PC-3 (cell line): ENCODE data around the gene GTSF1L. TPM values are rescaled to one million over a fixed set of nuclear protein-coding genes. Genes with fewer than 3 reads are reported as not detected.

ENCODE experiments used
- ATAC-seq: fragments of 200-7000 bp; cut with Tn5 transposase; 2 replicates; pipeline ENCODE4 v1.9.1; 2020; ENCODE audit warnings: mild to moderate bottlenecking, moderate library complexity
- BruUV-seq: library from RNA; stranded (reverse); fragments of 400-500 nt; replicated peaks from 2 replicates; lab custom pipeline; 2021; lab: Mats Ljungman, UMichigan
- CTCF ChIA-PET: fragments of 300-600 bp; sonication (Branson Sonifier 250); formaldehyde crosslinking; loops from one replicate; lab custom pipeline; 2022; ENCODE audit warnings: antibody characterized with exemption; lab: Charles Lee
- POLR2A ChIA-PET: fragments of 300-600 bp; sonication (Branson Sonifier 250); formaldehyde crosslinking; loops from one replicate; lab custom pipeline; 2022; ENCODE audit warnings: antibody characterized with exemption; ENCODE audit not compliant: unreplicated experiment; lab: Charles Lee
- DNase-seq: peaks from one replicate; pipeline ENCODE4 v3.0.0-alpha.2; 2015
- H2AFZ ChIP-seq: fragments of 300-600 bp; sonication (generic); 2 replicates; pipeline ENCODE4 v1.6.0; 2016; ENCODE audit warnings: antibody characterized with exemption, low read length
- H3F3A ChIP-seq: fragments of 300-600 bp; sonication (generic); one replicate; pipeline ENCODE4 v1.6.0; 2017; ENCODE audit warnings: antibody characterized with exemption, low read length, control low read depth, mild to moderate bottlenecking; ENCODE audit not compliant: unreplicated experiment
- H3K27ac ChIP-seq: fragments of 300-600 bp; sonication (generic); 2 replicates; pipeline ENCODE4 v1.5.1; 2016; ENCODE audit warnings: mild to moderate bottlenecking, low read length
- H3K27me3 ChIP-seq: fragments of 300-600 bp; sonication (generic); 2 replicates; pipeline ENCODE4 v1.6.1; 2016; ENCODE audit warnings: low read length, mixed read lengths
- H3K36me3 ChIP-seq: fragments of 300-600 bp; sonication (generic); 2 replicates; pipeline ENCODE4 v1.6.1; 2016; ENCODE audit warnings: low read depth, mixed run types, low read length, mixed read lengths
- H3K4me1 ChIP-seq: fragments of 300-600 bp; sonication (generic); 2 replicates; pipeline ENCODE4 v1.5.1; 2016; ENCODE audit warnings: low read length; ENCODE audit not compliant: insufficient read depth
- H3K4me2 ChIP-seq: fragments of 300-600 bp; sonication (generic); 2 replicates; pipeline ENCODE4 v1.6.0; 2016; ENCODE audit warnings: low read length
- H3K4me3 ChIP-seq: fragments of 300-600 bp; sonication (generic); 2 replicates; pipeline ENCODE4 v1.5.1; 2016; ENCODE audit warnings: mild to moderate bottlenecking, low read length, mixed read lengths
- H3K79me2 ChIP-seq: fragments of 300-600 bp; sonication (generic); 2 replicates; pipeline ENCODE4 v1.6.1; 2017; ENCODE audit warnings: low read length, mixed read lengths
- H3K9ac ChIP-seq: fragments of 300-600 bp; sonication (generic); 2 replicates; pipeline ENCODE4 v1.6.0; 2016; ENCODE audit warnings: mild to moderate bottlenecking, low read length
- H3K9me2 ChIP-seq: fragments of 300-600 bp; sonication (generic); replicated peaks from 2 replicates; pipeline ENCODE4 v1.6.1; 2016; ENCODE audit warnings: mixed run types, low read length, mixed read lengths
- H3K9me3 ChIP-seq: fragments of 300-600 bp; sonication (generic); 2 replicates; pipeline ENCODE4 v1.6.1; 2016; ENCODE audit warnings: low read length, mixed read lengths
- H4K20me1 ChIP-seq: fragments of 300-600 bp; sonication (generic); 2 replicates; pipeline ENCODE4 v1.6.1; 2016; ENCODE audit warnings: low read length, mixed read lengths
- EZH2 ChIP-seq: fragments of 300-600 bp; sonication (generic); IDR thresholded peaks from one replicate; pipeline ENCODE4 v1.6.1; 2017; ENCODE audit warnings: antibody characterized with exemption, mild to moderate bottlenecking, low read length; ENCODE audit not compliant: unreplicated experiment
- EZH2phosphoT487 ChIP-seq: fragments of 300-600 bp; sonication (generic); IDR thresholded peaks from 2 replicates; pipeline ENCODE4 v1.6.1; 2018; ENCODE audit warnings: mild to moderate bottlenecking, antibody characterized with exemption, low read length, borderline replicate concordance
- intact Hi-C: fragments of 100-400 bp; cut with micrococcal nuclease; formaldehyde crosslinking; loops from 2 replicates; pipeline ENCODE4 v1.9.0; 2023
- total RNA-seq: library from RNA; depleted of rRNA; stranded (reverse); fragments of >200 nt; gene quantifications from 2 replicates; pipeline ENCODE4 v1.2.3, GENCODE V29; 2014
- TF ChIP-seq, protein P1 (sequence below): fragments of 300-600 bp; sonication (generic); conservative IDR thresholded peaks from 2 replicates; pipeline ENCODE4 v1.5.1; 2017; ENCODE audit warnings: antibody characterized with exemption, low read depth, mild to moderate bottlenecking, low read length

Gene GTSF1L
- total RNA-seq, 1 experiment from 2014 or later, result not detected

- no peak overlapping the region for H2AFZ ChIP-seq
- H3F3A ChIP-seq, result no peaks in the 10 kb centered on the region
- no peaks in the 10 kb centered on the region for H3K4me1 ChIP-seq
- H4K20me1 ChIP-seq, result no peaks in the 10 kb centered on the region
- H3K9ac ChIP-seq, result no peak overlapping the region
- no peak for ATAC-seq
- H3K4me3 ChIP-seq, result no peak overlapping the region
- H3K4me2 ChIP-seq, result no peak overlapping the region
- TF ChIP-seq, protein P1, sequence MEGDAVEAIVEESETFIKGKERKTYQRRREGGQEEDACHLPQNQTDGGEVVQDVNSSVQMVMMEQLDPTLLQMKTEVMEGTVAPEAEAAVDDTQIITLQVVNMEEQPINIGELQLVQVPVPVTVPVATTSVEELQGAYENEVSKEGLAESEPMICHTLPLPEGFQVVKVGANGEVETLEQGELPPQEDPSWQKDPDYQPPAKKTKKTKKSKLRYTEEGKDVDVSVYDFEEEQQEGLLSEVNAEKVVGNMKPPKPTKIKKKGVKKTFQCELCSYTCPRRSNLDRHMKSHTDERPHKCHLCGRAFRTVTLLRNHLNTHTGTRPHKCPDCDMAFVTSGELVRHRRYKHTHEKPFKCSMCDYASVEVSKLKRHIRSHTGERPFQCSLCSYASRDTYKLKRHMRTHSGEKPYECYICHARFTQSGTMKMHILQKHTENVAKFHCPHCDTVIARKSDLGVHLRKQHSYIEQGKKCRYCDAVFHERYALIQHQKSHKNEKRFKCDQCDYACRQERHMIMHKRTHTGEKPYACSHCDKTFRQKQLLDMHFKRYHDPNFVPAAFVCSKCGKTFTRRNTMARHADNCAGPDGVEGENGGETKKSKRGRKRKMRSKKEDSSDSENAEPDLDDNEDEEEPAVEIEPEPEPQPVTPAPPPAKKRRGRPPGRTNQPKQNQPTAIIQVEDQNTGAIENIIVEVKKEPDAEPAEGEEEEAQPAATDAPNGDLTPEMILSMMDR, result no peak
- intact Hi-C loops, result no loop called here
- H3K9me3 ChIP-seq, result no peaks in the 10 kb centered on the region
- peaks cover 25% of the 10 kb centered on the region for H3K36me3 ChIP-seq
- no peaks in the 10 kb centered on the region for H3K27me3 ChIP-seq
- CTCF ChIA-PET, result no interaction called here
- BruUV-seq, result no TSS peak
- no peaks in the 10 kb centered on the region for H3K79me2 ChIP-seq
- POLR2A ChIA-PET, result no interaction called here
- no peaks in the 10 kb centered on the region for H3K9me2 ChIP-seq
- DNase-seq, result no peak
- no peak overlapping the region for H3K27ac ChIP-seq
These were observed 40.0 kb downstream of the GTSF1L start for GRCh38 chr20:43686820-43687219.

DNA sequence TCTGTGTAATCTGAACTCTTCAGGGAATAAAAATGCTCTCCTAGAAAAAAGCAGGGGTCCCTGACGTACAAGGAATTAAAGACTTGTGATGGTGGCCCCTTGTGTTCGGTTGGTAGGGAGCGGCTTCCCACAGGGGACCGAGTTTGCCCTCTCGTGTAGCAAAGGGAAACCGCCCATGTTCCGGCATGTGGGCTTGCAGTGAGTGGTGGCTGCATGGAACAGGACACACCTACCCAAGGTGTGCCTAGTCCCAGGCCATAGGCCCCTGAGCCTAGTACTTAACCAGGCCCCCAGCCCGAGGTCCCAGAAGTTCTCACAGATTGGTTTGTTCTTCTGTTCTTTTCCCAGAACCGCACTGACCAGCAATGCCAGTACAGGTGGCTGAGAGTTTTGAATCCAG is 44.4 kb downstream of the GTSF1L start:
- Histone ChIP-seq H4K20me1 (no peaks in the 10 kb centered on the region), H3K4me2 (no peak overlapping the region), H3K36me3 (peaks cover 19% of the 10 kb centered on the region; the same call in 1 of the 2 replicates), H3K9me3 (no peaks in the 10 kb centered on the region), H3F3A (no peaks in the 10 kb centered on the region), H3K9me2 (no peaks in the 10 kb centered on the region), H3K27me3 (no peaks in the 10 kb centered on the region), H3K4me1 (no peaks in the 10 kb centered on the region), H3K4me3 (no peak overlapping the region), H2AFZ (no peak overlapping the region), H3K27ac (no peak overlapping the region), H3K9ac (no peak overlapping the region), H3K79me2 (no peaks in the 10 kb centered on the region)
- no TSS peak for BruUV-seq
- DNase-seq, result no peak
- ATAC-seq, result no peak
- intact Hi-C loops, result no loop called here
- POLR2A ChIA-PET, result no interaction called here
- TF ChIP-seq EZH2 (no peak), EZH2phosphoT487 (no peak)
- CTCF ChIA-PET, result no interaction called here

DNA sequence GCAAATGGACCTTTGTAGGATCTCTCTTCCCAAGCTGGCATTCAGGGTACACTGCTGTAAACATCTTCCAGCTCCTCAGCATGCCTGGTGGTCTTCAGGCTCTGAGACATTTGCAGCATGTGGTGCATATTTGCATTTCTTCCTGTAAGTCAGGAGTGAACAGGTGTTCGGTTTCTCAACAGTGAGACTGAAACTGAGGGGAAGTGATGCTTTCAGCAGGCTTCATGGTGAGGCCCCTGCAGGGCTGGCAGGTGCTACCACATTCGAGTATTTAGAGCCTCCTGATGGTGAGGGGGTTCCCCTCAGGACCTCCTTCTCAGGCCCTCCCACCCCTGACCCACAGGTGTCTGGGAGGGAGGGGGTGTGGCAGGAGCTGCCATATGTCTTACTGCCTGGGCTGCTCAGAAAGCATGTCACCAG is 44.8 kb downstream of the GTSF1L start:
- H2AFZ ChIP-seq, result no peak overlapping the region
- DNase-seq (no peak), ATAC-seq (no peak)
- no peaks in the 10 kb centered on the region for H3K9me3 ChIP-seq
- TF ChIP-seq EZH2 (no peak), EZH2phosphoT487 (no peak)
- TF ChIP-seq, protein P1, result no peak
- no peaks in the 10 kb centered on the region for H3K27me3 ChIP-seq
- H3K4me3 ChIP-seq, result no peak overlapping the region
- POLR2A ChIA-PET, result no interaction called here
- H4K20me1 ChIP-seq, result no peaks in the 10 kb centered on the region
- peaks cover 21% of the 10 kb centered on the region; the same call in 1 of the 2 replicates for H3K36me3 ChIP-seq
- no TSS peak for BruUV-seq
- no peak overlapping the region for H3K4me2 ChIP-seq
- H3K9me2 ChIP-seq, result no peaks in the 10 kb centered on the region
- H3K9ac ChIP-seq, result no peak overlapping the region
- H3F3A ChIP-seq, result no peaks in the 10 kb centered on the region
- 0 out of 2 replicates have a peak, but pooled peaks cover 4% of the 10 kb centered on the region for H3K79me2 ChIP-seq
- CTCF ChIA-PET, result no interaction called here
- intact Hi-C loops, result no loop called here
- no peaks in the 10 kb centered on the region for H3K4me1 ChIP-seq
- no peak overlapping the region for H3K27ac ChIP-seq
